Prostate gland (tissue), 2 donors: Measurements from ENCODE around the gene HSPA9.

Experiments used
- CTCF ChIP-seq, 4 experiments: fragments of 200-600 bp in 2 of 4; fragments of 450-650 bp in 2 of 4; sonication (generic) in 2 of 4; IDR thresholded peaks; 1 replicate in 3 of 4; 2 replicates in 1 of 4; pipeline ENCODE4 v1.5.1; 2016 to 2019; ENCODE audit warnings: antibody characterized with exemption in 4 of 4, mild to moderate bottlenecking in 2 of 4, moderate library complexity in 2 of 4
- POLR2A ChIP-seq: fragments of 450-650 bp; IDR thresholded peaks from one replicate; pipeline ENCODE4 v1.6.1; 2016; ENCODE audit warnings: antibody characterized with exemption, mild to moderate bottlenecking

GRCh38 chr5:138523406-138523805 is 51.8 kb downstream of the HSPA9 start:
- no peak for TF ChIP-seq POLR2A
- TF ChIP-seq CTCF (IDR thresholded peaks at IDR 0.05): no peak
